Gastrocnemius medialis (tissue), 4 donors: Measurements from ENCODE around the gene HOXB6.

Source experiments
- CTCF ChIP-seq, 5 experiments: fragments of 450-650 bp in 3 of 5; fragments of 200-600 bp in 2 of 5; sonication (generic) in 2 of 5; IDR thresholded peaks in 4 of 5; conservative IDR thresholded peaks in 1 of 5; 1 replicate in 4 of 5; 2 replicates in 1 of 5; pipeline ENCODE4 v1.5.1; 2016 to 2019; ENCODE audit warnings: antibody characterized with exemption in 5 of 5, mild to moderate bottlenecking in 3 of 5, moderate library complexity in 3 of 5
- POLR2A ChIP-seq, 2 donors: fragments of 450-650 bp; IDR thresholded peaks; one replicate each; pipeline ENCODE4 v1.6.1; 2017; ENCODE audit warnings: antibody characterized with exemption in 2 of 2, mild to moderate bottlenecking in 2 of 2, moderate library complexity in 2 of 2

DNA sequence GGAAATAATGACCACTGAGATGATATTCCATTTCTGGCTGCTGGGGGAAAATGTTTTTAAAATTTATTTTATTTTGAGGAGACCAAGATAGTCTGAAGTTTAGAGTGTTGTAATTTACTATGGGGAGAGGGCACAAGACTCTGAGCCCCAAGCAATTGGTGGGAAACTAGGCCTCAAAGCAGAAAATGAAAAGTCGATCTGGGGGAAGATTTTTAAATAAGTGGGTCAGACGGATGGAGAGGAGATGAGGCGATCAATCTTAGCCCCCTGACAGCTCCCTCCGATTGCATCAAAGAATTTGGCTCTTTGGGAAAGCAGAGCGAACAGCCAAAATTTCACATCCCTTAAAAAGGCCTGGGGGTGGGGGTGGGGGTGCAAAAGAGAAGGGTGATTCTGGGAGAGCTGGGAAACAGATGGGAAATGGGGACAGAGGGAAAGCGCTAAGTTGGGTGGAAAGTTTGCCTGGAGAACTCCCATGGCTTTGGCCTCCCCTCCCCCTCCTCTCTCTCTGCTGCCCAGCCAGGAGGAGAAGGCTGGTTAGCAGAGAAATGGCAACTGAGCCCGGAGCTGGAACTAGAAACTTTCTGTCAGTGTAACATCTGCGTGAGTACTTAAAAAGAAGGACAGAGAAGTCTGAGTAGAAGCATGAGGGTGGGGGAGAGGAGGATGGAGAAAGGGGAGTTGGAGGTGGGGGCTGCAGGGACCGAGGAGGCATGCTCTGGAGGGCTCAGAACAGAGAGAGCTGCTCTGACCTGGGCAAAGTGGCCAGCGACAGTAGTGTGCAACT is 58.5 kb downstream of the HOXB6 start:
- TF ChIP-seq CTCF (IDR thresholded peaks at IDR 0.05 in 4 of 5, conservative IDR thresholded peaks at IDR 0.05 in 1 of 5): no peak
- no peak for TF ChIP-seq POLR2A (IDR thresholded peaks at IDR 0.05)
